Glomerular visceral epithelial cell (primary cell): ENCODE results near the gene MGAT3.

ENCODE experiments used
- DNase-seq: peaks from one replicate; pipeline ENCODE4 v3.0.0-alpha.2; 2016; ENCODE audit errors: extremely low spot score

Gene MGAT3

DNA sequence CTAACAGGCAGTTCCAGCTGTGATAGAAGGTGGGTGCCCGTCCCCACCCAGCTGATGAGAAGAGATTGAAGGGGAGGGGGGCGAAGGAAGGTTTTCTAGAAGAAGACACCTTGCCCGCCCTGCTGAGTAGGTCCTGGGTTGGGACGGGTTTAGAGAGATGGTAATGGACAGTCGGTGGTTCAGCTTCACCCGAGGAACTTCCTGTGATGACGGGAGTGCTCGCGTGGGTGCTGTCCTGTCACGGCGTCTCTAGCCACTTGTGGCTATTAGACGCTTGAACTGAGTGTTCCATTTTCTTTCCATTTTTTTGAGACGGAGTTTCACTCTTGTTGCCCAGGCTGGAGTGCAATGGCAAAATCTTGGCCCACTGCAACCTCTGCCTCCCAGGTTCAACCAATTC, 27.6 kb upstream of the MGAT3 start:
- DNase-seq = no peak

DNA sequence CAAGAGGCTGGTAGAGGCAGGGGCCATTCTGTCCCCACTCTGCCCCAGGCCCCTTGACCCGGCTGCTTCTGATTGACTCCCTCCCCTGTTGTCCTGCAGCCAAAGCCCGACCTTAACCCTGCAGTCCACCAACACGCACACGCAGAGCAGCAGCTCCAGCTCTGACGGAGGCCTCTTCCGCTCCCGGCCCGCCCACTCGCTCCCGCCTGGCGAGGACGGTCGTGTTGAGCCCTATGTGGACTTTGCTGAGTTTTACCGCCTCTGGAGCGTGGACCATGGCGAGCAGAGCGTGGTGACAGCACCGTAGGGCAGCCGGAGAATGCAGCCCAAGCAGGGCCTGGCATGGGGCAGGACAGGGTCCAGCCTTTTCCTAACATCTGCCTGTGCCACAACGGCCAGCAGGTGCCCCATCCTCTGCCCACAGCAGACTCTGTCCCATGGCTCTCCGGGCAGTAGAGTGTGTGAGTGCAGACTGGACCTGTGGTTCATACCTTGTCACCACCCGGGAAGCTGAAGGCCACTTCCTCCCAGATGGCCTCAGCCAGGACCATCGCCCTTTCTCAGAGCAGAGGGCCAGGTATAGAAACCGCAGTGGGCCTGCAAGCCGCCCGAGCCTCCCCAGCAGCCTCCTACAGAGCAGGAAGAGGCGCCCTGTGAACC, 26.8 kb upstream of the MGAT3 start:
- no peak for DNase-seq

- no peak for DNase-seq
These were observed 26.1 kb upstream of the MGAT3 start for GRCh38 chr22:39430576-39431150.

- no peak for DNase-seq
These were observed 25.5 kb upstream of the MGAT3 start for GRCh38 chr22:39431216-39431801.

GRCh38 chr22:39431821-39432251, 25.0 kb upstream of the MGAT3 start:
- DNase-seq = no peak

DNA sequence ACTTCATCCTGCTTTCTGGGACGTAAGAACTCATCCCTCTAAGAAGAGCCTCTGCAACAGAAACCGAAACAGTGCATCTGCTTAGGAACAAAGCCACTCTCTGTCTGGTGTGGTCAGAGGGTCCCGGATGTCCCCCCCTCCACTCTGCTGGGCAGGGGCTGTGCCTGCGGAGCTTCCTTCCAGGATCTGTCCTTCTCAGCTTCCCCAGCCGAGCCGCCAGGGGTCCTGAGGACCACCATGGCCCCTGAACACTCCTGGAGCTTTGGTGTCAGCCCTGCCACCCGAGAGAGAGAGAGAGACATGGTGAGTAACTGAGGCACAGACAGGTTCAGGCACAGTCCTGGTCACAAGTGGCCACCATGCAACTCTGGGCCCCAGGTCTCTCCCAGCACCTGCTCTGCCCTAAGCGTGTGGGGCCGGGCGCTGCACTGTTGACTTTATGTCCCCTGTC, 24.4 kb upstream of the MGAT3 start:
- DNase-seq = no peak

DNA sequence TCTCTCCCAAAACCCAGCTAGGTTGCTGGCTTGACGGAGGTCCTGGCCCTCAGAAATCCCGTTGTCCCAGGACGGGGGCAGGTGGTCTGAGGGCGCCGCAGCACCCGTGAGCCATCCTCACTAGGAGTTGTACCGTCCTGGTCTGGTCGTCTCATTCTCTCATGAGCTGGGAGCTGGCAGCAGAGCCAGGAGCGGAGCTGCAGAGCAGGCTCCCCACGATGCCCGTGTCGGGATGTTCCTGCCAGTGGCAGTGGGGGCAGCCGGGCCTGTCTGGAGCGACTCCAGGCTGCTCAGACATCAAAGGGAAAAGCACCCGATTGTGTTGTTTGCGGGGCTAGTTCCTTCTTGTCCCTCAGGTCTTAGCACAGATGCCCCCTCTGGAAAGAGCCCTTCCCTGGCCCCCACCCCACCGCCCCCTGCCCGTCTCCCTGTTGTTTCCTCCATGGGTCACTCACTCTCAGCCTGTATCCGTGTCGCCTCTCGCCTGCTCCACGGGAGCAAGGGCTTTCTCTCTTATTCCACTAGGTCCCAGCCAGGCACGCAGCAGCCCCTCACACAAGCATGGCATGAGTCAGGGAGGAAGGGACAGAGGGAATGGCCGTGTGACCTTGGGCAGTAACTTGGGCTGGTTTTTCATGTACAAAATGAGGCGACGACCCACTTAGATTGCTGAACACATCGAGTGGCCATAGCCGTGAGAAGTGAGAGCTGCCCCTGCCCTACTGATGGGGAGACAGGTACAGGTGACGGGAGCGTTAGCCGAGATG, 23.2 kb upstream of the MGAT3 start:
- DNase-seq = no peak

DNA sequence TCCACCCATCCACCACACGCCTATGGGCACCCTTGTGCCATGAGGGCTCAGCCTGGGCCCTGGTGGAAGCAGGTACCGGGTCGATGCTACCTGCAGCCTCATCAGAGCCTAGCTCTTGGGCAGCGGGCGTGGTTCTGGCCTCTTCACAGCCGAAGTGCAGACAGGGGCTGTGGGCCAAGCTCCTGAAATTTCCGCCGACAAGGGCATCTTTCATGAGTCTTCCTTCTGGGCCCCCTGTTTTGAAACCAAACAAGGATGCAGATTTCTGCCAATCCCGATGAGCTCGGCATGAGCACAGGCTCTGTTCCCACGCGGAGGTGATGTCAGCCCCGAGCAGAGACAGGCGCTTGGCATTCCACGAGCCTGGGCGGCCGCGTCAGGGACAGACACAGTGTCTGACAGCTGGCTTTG, 22.6 kb upstream of the MGAT3 start:
- no peak for DNase-seq

GRCh38 chr22:39434721-39435120, 22.1 kb upstream of the MGAT3 start:
- DNase-seq = no peak

DNA sequence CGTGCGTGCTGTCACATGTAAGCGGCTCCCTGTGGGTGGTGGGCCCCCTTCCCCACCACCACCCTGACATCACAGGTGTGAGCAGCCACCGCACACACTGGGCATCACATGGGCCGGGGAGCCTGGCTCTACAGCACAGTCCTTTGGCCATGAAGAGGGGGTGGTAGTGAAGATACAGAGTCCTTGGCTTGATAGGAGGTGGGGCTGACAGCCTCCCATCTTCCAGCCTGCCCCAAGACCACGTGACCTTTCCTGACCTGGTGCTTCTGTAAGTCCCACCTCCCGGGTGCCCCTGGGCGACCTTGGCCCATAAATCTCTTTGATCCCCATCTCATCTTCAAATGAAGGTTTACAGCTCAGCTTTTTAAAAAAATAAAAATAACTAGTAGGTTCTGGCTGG, 21.2 kb upstream of the MGAT3 start:
- DNase-seq = no peak

- no peak for DNase-seq
These were observed 18.8 kb upstream of the MGAT3 start for GRCh38 chr22:39437791-39438704.

DNA sequence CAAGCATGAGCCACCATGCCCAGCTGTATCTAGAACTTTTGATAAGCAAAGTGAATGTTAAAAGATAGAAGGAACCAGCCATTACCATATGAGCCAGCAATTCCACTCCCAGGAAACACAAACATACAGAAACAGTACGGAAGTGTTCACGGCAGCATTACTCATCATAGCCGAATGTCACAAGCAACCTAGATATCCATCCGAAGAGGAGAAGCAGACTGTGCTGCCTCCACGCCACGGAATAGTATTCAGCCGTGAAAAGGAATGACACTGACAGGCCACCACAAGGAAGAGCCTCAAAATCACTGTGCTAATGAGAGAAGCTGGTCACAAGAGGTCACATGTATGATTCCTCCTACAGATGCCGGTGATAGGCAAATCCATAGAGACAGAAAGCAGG, 17.6 kb upstream of the MGAT3 start:
- DNase-seq = no peak

DNA sequence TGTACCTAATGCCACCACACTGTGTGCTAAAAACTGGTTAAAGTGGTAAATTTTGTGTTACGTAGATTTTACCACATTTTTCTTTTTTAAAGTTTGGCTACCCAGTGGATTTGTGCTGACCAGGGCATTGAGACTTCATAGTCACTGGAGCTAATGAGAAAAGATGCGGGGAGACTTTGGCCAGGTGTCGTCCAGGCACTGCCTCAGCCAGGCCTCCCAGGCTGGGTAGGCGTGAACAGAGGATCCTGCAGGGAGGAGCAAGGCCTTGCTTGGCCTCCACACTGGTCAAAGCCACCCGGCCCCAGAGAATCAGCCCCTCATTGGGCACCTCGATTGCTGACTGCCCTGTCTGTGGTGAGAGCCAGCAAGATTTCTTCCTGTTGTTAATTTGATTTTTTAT, 13.4 kb upstream of the MGAT3 start:
- no peak for DNase-seq

DNA sequence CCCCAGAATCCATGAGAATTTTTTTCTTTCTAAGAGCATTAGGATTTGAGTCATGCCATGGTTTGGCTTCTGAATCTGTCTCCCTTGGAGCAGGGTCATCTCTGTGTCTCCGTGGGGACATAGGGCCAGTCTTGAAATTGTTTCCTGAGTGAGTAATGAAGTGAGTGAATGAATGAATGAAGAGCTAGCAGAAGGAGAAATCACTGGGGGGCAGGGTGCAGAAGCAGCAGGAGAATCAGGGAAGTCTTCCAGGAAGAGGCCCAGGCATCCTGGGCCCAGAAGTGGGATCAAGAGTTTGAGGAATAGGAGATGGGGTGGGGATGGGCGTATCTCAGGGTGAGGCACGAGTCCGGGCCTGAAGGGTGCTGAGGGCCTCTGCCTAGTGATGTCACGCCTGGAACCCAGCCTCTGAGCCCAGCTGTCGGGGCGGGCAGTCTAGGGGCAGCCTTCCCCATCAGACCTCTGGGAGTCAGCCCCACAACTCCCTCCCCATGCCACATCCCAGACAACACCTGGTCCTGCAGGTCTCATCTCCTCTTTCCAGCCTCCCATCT, 12.5 kb upstream of the MGAT3 start:
- no peak for DNase-seq

GRCh38 chr22:39444937-39445465, 11.8 kb upstream of the MGAT3 start:
- no peak for DNase-seq

DNA sequence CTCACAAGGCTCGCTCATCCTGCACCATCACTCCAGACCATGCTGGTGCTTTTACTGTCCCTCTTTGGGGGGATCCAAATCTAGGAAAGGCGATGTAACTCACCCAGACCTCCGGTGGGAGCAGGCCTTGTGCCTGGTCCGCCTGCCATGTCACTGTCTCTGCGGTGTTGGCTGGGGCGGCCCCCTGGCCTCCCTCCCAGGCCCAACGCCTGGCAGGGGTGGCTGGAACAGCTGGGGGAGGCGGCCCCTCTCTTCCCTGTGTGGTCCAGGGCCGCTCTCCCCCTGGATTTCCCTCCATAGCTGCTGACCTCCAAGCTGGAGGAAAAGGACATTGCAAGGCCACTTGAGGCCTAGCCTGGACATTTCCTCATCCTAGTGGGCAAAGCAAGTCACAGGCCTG, 11.1 kb upstream of the MGAT3 start:
- no peak for DNase-seq

- DNase-seq = no peak
These were observed 10.5 kb upstream of the MGAT3 start for GRCh38 chr22:39446239-39446721.

- no peak for DNase-seq
These were observed 8.4 kb upstream of the MGAT3 start for GRCh38 chr22:39448205-39449054.

- no peak for DNase-seq
These were observed 7.1 kb upstream of the MGAT3 start for GRCh38 chr22:39449708-39450107.
